K562 treated with DMSO at 1 percent for 12 hours (cell line): ENCODE data around the gene C8B. TPM values are rescaled to one million over a fixed set of nuclear protein-coding genes. Genes with fewer than 3 reads are reported as not detected.

Experiments
- total RNA-seq: library from RNA; unstranded; fragments of 300-600 nt; gene quantifications from 2 replicates; pipeline ENCODE4 v1.2.3, GENCODE V29; 2022; ENCODE audit not compliant: insufficient read depth

The C8B gene
- not detected in 2 replicates for total RNA-seq

GRCh38 chr1:56965916-56966697, at the start of gene C8B:
Gene C8B, minus strand, starts transcription at chr1:56966015. Its CDS starts 67 bp downstream, at chr1:56965948.

Other genes starting within 250 kb of the C8B start
- 1.8 TPM in 1 of 2 replicates, not detected in the other for gene FYB2, start 146.6 kb downstream of the C8B start, total RNA-seq
- not detected in 2 replicates for gene C8A, start 111.2 kb downstream of the C8B start, total RNA-seq